GM19455 (cell line): ENCODE data around the gene LMBRD1.

Experiments
- ATAC-seq: cut with Tn5 transposase; IDR thresholded peaks from one replicate; pipeline ENCODE4 v1.9.1; 2021; ENCODE audit not compliant: unreplicated experiment

The LMBRD1 gene

DNA sequence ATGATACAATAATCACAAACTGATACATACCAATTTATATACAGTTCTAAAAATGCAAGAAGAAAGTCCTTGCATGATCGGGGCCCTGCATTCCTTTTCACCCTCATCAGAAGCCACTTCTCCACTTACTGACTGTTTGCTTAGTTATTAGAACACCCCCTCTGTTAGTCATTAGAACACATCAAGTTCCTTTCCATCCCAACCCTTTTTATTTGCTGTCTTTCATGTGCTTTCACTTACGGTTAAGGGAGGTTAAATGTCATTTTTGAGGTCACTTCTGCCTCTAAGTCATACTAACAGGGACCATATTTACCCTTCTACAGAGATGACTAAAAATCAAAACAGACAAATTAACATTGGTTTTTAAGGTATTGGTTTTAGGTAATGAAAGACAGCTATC lies 149.1 kb downstream of the LMBRD1 start:
- no peak for ATAC-seq

DNA sequence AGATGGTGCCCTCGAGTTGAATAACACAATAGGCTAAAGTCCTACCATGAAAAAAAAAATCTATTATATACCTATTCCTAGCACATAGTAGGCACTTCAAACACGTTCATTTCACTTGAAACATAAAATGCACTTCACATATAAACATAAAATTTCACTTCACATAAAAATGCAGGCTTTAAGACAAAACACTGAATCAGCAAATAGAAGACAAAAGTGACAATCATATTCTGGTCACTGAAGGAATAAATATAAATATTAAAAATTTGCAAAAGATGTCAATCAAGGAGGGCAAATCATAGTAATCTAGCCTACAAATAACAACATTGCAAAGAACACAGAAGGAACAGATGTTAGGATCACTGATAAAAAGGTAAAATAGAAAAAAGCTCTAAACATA lies 153.1 kb downstream of the LMBRD1 start:
- ATAC-seq = no peak

DNA sequence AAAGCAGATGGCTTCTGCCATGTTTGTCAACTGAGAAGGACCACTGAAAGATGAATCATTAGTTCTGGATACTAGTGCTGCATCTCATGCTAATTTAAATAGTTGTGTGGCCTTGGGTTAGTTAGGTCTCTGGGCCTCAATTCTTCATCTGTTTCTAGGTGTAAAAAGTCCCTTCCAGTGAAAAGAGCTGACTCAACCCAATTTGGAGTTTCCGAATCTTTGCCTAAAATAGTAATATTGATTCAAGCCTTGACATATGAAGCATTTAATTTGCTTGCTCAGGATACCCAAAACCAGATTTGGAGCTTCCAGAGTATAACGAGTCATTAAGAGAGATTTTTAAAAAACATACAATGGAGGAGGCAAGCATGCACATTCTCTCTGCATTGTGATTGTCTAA lies 163.9 kb downstream of the LMBRD1 start:
- ATAC-seq = no peak

DNA sequence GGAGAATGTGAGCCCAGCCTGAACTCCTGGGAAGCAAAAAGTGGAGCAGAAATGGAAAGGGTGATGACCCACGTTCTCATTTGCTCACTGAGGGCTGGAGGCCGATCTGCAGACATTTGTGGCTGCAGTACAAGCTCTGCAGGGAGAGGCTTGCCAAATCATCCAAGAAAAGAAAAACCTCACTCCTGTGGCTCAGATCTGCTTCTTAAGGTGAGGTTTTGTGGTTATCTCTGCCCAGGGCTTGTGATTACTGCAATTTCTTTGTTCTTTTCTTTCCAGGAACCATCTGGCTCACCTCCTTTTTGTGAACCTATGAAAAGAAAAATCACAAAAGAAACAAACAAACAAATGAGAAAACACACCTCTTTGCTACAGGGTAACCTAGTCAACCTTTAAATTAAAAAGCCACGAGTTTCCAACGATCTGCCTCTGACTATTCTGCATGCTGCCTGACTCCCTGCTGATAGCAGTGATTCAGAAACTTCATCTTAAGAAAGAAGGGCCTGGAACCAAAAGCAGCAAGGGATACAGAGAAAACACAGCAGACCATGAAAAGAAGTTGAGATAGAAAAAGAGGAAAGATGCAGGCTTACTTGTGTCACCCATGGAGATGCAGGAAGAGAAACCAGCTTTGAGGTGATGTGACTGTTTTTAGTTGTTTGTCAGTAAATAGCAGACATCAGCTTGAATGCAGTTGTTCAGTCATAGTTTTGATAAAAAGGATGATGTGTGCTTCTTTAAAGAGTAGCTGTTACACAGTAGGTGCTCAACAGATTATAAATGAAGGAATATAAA lies 165.1 kb downstream of the LMBRD1 start:
- ATAC-seq = no peak

DNA sequence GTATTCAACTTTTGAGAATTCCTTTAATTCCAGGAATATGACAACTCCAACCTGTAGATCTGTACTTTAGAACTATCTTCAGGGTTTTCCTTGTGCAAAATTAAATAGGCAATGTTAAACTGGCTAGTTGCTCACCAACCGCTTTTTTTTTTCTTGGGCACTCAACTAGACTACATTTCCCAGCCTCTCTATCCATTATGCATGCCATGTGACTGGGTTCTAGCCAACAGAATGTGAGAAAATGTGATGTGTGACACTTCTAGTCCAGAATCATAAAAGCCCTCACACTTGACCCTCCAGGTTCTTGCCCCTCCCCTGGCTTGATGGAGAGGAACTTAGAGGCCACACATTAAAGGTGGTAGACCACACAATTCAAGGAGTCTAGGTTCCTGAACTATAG lies 166.0 kb downstream of the LMBRD1 start:
- no peak for ATAC-seq

DNA sequence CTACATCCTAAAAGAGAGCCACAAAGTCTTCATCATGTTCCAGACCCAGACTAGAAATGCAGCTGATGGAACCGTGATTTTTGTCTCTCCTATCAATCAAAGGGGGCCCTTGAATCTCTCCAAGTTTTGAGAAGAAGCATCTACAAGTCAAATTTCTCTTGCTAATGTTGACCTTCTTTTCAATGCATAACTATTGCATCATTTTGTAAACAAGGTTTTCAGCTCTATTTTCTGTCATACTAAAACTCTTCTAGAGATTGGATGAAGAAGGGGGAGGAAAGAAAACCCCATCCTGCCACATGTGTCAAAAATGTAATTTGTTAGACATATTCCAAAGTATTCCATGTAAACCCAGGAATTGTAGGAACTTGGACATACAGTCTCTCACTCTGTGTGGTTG lies 169.2 kb downstream of the LMBRD1 start:
- no peak for ATAC-seq

DNA sequence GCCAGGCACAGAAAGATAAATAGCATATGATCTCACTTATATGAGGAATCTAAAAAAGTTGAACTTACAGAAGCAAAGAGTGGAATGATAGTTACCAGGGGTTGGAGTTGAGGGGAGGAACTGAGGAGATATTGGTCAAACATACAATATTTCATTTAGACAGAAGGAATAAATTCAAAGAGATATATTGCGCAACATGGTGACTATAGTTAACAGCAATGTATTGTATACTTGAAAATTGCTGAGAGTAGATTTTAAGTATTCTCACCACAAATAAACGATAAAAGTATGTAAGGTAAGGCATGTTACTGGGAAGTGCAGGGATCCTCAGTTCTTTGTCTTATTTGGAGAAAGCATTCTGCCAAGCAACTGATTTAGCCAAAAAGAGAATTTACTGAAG lies 171.9 kb downstream of the LMBRD1 start:
- no peak for ATAC-seq
